ENCODE data around the gene EPHB2. TPM values are rescaled to one million over a fixed set of nuclear protein-coding genes. Genes with fewer than 3 reads are reported as not detected.

Gene EPHB2
- total and polyA plus RNA-seq, 7 donors: 1.2 to 38.6 (median 3.0) TPM

- H3K27ac ChIP-seq: no peak overlapping the region
- H3K4me1 ChIP-seq: no peaks in the 10 kb centered on the region
- 90 to 91% methylated on average over 5 of the region's 5 CpGs for WGBS, 2 donors
- H3K27me3 ChIP-seq: no peaks in the 10 kb centered on the region
- H3K4me3 ChIP-seq: no peak overlapping the region
- no peak for DNase-seq
- no peaks in the 10 kb centered on the region for H3K9me3 ChIP-seq
- TF ChIP-seq CTCF (IDR thresholded peaks at IDR 0.05) (no peak), POLR2AphosphoS5 (IDR thresholded peaks at IDR 0.05) (no peak), POLR2A (IDR thresholded peaks at IDR 0.05) (no peak), EP300 (IDR thresholded peaks at IDR 0.05) (no peak)
- intact Hi-C loops (cut with DNase I): no loop called here
- no peaks in the 10 kb centered on the region for H3K36me3 ChIP-seq
Observed at GRCh38 chr1:22910986-22911651, 200.5 kb downstream of the EPHB2 start.

GRCh38 chr1:22912311-22912710 is 201.7 kb downstream of the EPHB2 start:
- Histone ChIP-seq H3K27ac (no peak overlapping the region), H3K4me1 (no peaks in the 10 kb centered on the region), H3K9me3 (no peaks in the 10 kb centered on the region), H3K27me3 (no peaks in the 10 kb centered on the region), H3K4me3 (no peak overlapping the region), H3K36me3 (no peaks in the 10 kb centered on the region)
- intact Hi-C loops (cut with DNase I): no loop called here
- no peak for TF ChIP-seq POLR2AphosphoS5 (IDR thresholded peaks at IDR 0.05)
- no peak for TF ChIP-seq CTCF (IDR thresholded peaks at IDR 0.05)
- TF ChIP-seq POLR2A (IDR thresholded peaks at IDR 0.05): no peak
- no peak for TF ChIP-seq EP300 (IDR thresholded peaks at IDR 0.05)
- 94 to 95% methylated on average over 16 of the region's 16 CpGs for WGBS, 2 donors
- no peak for DNase-seq

GRCh38 chr1:22913421-22914141 is 202.9 kb downstream of the EPHB2 start:
- WGBS, 2 donors: 76 to 82% methylated on average over 24 of the region's 24 CpGs
- DNase-seq: no peak
- no peaks in the 10 kb centered on the region for H3K4me1 ChIP-seq
- no peak overlapping the region for H3K27ac ChIP-seq
- no peaks in the 10 kb centered on the region for H3K36me3 ChIP-seq
- no peak overlapping the region for H3K4me3 ChIP-seq
- H3K27me3 ChIP-seq: no peaks in the 10 kb centered on the region
- no peaks in the 10 kb centered on the region for H3K9me3 ChIP-seq
- TF ChIP-seq EP300 (IDR thresholded peaks at IDR 0.05) (no peak), CTCF (IDR thresholded peaks at IDR 0.05) (no peak), POLR2A (IDR thresholded peaks at IDR 0.05) (no peak), POLR2AphosphoS5 (IDR thresholded peaks at IDR 0.05) (no peak)
- intact Hi-C loops (cut with DNase I): no loop called here

- Histone ChIP-seq H3K27ac (no peak overlapping the region), H3K4me3 (no peak overlapping the region), H3K36me3 (no peaks in the 10 kb centered on the region), H3K4me1 (no peaks in the 10 kb centered on the region), H3K27me3 (no peaks in the 10 kb centered on the region), H3K9me3 (no peaks in the 10 kb centered on the region)
- 86 to 89% methylated on average over 10 of the region's 10 CpGs for WGBS, 2 donors
- no peak for DNase-seq
- intact Hi-C loops (cut with DNase I): no loop called here
- TF ChIP-seq POLR2AphosphoS5 (IDR thresholded peaks at IDR 0.05) (no peak), POLR2A (IDR thresholded peaks at IDR 0.05) (no peak), CTCF (IDR thresholded peaks at IDR 0.05) (no peak), EP300 (IDR thresholded peaks at IDR 0.05) (no peak)
Observed at GRCh38 chr1:22914156-22914555, 203.5 kb downstream of the EPHB2 start.

Data from sigmoid colon (tissue), 7 donors.